GM12892 (cell line): Measurements from ENCODE around the gene CACNA1C.

ENCODE experiments used
- POLR2A ChIP-seq: IDR thresholded peaks from 2 replicates; pipeline ENCODE4 v1.6.1; 2011; ENCODE audit warnings: low read depth, low read length, control low read depth
- TAF1 ChIP-seq: IDR thresholded peaks from 2 replicates; pipeline ENCODE4 v1.6.1; 2011; ENCODE audit warnings: low read depth, mild to moderate bottlenecking, control low read depth, low read length, borderline replicate concordance

- TF ChIP-seq POLR2A (no peak), TAF1 (no peak)
Observed at GRCh38 chr12:2539938-2540337, 487.2 kb downstream of the CACNA1C start.
